ENCODE results near the gene CFLAR. TPM values are rescaled to one million over a fixed set of nuclear protein-coding genes. Genes with fewer than 3 reads are reported as not detected.

The CFLAR gene
- total and polyA plus RNA-seq, 9 of the 15 experiments (the other 6 are each of a cell fraction or from before 2014, with no cell fraction given) = 27.5 to 102 (median 54.0) TPM

DNA sequence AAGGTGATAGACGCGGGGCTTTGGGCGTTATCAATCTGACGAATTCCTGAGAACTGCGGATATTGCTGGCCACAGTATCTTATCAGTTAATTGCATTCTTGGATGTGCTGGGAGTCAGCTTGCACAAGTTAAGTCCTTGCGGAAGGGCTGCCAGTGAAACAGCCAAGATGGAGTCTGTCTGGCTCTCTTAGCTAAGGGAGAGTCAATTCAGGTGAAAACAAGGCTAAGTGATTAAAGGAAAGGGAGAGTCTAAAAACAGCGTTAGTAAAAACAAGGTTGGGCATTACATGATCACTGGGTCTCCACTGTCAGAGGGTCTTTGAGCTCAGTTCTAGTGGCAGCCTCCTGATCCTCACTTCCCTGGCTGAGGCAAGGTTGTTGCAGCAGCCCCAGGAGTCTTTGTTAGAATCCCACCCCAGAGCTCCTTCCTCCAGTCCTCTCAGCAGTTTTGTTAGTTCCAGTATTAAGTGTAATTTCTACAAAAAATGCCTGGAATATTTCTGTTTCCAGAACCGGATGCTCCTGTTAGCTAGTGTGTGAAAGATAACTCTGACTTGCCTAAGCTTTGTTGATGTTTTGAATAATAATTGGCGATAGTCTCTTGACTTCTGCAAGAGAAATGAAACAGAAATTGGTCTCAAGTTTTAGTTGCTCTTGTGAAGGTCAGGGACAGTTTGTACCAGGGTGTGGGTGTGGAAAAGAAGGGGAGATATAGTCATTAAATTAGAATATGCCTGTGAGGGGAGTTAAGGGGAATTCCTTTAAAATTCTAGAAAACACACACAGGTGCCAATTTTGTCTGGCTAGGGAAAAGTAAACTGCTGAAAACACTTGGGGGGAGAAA is 10.6 kb downstream of the CFLAR start (continued):
- TF ChIP-seq, protein P1, sequence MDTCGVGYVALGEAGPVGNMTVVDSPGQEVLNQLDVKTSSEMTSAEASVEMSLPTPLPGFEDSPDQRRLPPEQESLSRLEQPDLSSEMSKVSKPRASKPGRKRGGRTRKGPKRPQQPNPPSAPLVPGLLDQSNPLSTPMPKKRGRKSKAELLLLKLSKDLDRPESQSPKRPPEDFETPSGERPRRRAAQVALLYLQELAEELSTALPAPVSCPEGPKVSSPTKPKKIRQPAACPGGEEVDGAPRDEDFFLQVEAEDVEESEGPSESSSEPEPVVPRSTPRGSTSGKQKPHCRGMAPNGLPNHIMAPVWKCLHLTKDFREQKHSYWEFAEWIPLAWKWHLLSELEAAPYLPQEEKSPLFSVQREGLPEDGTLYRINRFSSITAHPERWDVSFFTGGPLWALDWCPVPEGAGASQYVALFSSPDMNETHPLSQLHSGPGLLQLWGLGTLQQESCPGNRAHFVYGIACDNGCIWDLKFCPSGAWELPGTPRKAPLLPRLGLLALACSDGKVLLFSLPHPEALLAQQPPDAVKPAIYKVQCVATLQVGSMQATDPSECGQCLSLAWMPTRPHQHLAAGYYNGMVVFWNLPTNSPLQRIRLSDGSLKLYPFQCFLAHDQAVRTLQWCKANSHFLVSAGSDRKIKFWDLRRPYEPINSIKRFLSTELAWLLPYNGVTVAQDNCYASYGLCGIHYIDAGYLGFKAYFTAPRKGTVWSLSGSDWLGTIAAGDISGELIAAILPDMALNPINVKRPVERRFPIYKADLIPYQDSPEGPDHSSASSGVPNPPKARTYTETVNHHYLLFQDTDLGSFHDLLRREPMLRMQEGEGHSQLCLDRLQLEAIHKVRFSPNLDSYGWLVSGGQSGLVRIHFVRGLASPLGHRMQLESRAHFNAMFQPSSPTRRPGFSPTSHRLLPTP (IDR thresholded peaks at IDR 0.05; ENCODE audit: borderline replicate concordance, extremely low read depth, insufficient read length) = no peak
- TF ChIP-seq MEIS2 (IDR thresholded peaks at IDR 0.05; ENCODE audit: partially characterized antibody) (no peak), NELFE (IDR thresholded peaks at IDR 0.05; ENCODE audit: insufficient read depth, insufficient read length) (no peak), ZNF551 (CRISPR knock-in tag; IDR thresholded peaks at IDR 0.05) (peak; percentile 88), SAFB (IDR thresholded peaks at IDR 0.05; ENCODE audit: borderline replicate concordance, low read depth, low read length) (no peak), SRSF7 (optimal IDR thresholded peaks at IDR 0.05; ENCODE audit: low read depth, low read length) (no peak), GTF2A2 (tag; IDR thresholded peaks at IDR 0.05) (peak; percentile 98), ZNF140 (CRISPR knock-in tag; IDR thresholded peaks at IDR 0.05) (peak; percentile 76), MEF2D (tag; conservative IDR thresholded peaks at IDR 0.05; ENCODE audit: low read depth) (peak; percentile 96), MED1 (CRISPR knock-in tag; IDR thresholded peaks at IDR 0.05; ENCODE audit: borderline replicate concordance) (no peak), SIN3B (IDR thresholded peaks at IDR 0.05; ENCODE audit: low read depth) (no peak), PHF8 (IDR thresholded peaks at IDR 0.05; ENCODE audit: borderline replicate concordance, low read length) (no peak), PHF21A (IDR thresholded peaks at IDR 0.05; ENCODE audit: borderline replicate concordance, low read depth) (no peak), ZNF217 (CRISPR knock-in tag; IDR thresholded peaks at IDR 0.05) (no peak)
- TF ChIP-seq, protein P2, sequence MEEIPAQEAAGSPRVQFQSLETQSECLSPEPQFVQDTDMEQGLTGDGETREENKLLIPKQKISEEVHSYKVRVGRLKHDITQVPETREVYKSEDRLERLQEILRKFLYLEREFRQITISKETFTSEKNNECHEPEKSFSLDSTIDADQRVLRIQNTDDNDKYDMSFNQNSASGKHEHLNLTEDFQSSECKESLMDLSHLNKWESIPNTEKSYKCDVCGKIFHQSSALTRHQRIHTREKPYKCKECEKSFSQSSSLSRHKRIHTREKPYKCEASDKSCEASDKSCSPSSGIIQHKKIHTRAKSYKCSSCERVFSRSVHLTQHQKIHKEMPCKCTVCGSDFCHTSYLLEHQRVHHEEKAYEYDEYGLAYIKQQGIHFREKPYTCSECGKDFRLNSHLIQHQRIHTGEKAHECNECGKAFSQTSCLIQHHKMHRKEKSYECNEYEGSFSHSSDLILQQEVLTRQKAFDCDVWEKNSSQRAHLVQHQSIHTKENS (CRISPR knock-in tag; IDR thresholded peaks at IDR 0.05) = no peak
- TF ChIP-seq, protein P3, sequence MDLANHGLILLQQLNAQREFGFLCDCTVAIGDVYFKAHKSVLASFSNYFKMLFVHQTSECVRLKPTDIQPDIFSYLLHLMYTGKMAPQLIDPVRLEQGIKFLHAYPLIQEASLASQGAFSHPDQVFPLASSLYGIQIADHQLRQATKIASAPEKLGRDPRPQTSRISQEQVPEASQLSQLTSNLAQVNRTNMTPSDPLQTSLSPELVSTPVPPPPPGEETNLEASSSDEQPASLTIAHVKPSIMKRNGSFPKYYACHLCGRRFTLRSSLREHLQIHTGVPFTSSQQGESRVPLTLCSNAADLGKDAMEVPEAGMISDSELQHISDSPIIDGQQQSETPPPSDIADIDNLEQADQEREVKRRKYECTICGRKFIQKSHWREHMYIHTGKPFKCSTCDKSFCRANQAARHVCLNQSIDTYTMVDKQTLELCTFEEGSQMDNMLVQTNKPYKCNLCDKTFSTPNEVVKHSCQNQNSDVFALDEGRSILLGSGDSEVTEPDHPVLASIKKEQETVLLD (IDR thresholded peaks at IDR 0.05) = peak; percentile 78
- TF ChIP-seq, protein P4, sequence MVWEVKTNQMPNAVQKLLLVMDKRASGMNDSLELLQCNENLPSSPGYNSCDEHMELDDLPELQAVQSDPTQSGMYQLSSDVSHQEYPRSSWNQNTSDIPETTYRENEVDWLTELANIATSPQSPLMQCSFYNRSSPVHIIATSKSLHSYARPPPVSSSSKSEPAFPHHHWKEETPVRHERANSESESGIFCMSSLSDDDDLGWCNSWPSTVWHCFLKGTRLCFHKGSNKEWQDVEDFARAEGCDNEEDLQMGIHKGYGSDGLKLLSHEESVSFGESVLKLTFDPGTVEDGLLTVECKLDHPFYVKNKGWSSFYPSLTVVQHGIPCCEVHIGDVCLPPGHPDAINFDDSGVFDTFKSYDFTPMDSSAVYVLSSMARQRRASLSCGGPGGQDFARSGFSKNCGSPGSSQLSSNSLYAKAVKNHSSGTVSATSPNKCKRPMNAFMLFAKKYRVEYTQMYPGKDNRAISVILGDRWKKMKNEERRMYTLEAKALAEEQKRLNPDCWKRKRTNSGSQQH (CRISPR knock-in tag; IDR thresholded peaks at IDR 0.05) = peak; percentile 99
- TF ChIP-seq, protein P5, sequence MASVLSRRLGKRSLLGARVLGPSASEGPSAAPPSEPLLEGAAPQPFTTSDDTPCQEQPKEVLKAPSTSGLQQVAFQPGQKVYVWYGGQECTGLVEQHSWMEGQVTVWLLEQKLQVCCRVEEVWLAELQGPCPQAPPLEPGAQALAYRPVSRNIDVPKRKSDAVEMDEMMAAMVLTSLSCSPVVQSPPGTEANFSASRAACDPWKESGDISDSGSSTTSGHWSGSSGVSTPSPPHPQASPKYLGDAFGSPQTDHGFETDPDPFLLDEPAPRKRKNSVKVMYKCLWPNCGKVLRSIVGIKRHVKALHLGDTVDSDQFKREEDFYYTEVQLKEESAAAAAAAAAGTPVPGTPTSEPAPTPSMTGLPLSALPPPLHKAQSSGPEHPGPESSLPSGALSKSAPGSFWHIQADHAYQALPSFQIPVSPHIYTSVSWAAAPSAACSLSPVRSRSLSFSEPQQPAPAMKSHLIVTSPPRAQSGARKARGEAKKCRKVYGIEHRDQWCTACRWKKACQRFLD (CRISPR knock-in tag; IDR thresholded peaks at IDR 0.05) = peak; percentile 100

All from K562 (cell line).